HG03103 (cell line): ENCODE data around the gene RBM6.
"Not testable (repeated sequence)": the region's sequence is repeated elsewhere in the genome, so short reads cannot be mapped to it uniquely, and the experiment has no call there.

Source experiments
- ATAC-seq: cut with Tn5 transposase; IDR thresholded peaks from one replicate; pipeline ENCODE4 v1.9.1; 2021; ENCODE audit warnings: low read depth; ENCODE audit not compliant: unreplicated experiment

RBM6 gene

DNA sequence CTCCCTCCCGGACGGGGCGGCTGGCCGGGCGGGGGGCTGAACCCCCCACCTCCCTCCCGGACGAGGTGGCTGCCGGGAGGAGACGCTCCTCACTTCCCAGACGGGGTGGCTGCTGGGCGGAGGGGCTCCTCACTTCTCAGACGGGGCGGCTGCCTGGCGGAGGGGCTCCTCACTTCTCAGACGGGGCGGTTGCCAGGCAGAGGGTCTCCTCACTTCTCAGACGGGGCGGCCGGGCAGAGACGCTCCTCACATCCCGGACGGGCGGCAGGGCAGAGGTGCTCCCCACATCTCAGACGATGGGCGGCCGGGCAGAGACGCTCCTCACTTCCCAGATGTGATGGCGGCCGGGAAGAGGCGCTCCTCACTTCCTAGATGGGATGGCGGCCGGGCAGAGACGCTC, 145.0 kb downstream of the RBM6 start:
- ATAC-seq = not testable (repeated sequence)

DNA sequence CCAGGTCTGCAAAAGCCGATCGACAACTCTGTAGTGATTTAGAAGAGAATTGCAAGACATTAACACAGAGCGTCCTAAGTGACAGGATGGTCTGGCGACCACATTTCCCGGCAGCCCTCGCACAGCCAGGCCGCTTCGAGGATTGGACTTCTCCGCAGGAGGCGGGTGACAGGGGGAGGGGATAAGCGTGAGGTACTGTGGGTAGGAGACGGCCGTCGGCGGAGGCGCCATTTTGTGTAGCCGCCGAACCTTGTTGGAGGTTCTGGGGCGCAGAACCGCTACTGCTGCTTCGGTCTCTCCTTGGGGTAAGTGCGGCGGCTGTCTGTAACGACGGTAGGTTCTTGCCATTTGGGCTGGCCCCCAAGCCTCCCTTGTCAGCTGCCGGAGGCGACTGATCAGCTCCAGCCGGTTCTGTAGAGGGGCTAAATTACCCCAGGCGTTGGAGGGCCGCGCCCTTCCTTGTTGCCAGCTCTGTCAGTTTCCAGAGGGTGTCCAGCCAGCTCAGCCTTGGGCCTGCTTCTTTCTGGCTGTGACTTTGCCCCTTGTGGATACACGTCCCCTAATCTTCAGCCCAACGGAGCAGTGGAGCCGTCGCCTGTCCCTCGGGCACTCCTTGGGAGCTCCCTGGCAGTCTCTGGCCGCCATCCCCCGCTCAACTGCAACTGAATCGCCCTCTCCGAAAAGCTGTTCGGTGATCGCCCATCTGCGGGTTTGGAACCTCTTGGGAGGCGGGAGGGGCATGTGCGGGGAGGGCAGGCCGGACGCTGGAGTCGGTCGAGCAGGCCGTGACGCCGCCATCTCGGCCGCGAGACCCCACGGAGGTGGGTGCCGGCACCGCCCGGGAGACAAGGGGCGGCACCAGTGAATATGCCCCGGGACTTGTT, 149.0 kb downstream of the RBM6 start, which contains the start of gene RBM5:
RBM5 (plus strand) TSS at position 195 of the 884 bp plus-strand sequence. CDS start 1,516 bp downstream, outside the sequence.
- ATAC-seq = peak; percentile 93

DNA sequence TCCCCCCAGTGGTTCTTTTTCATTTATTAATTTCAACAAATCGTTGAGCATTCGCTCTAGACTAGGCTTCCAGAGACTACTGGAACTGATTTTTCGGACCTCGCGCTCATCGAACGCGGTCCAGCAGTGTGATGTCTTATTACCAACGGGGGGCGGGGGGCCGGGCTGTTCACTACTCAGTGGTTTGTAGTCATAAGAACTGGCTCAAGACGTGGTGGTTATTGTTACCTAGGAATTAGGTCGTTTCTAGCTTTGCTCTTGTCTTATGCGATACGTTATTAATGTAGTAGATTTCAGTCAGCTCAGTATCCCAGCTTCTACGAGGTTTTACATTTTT, 149.6 kb downstream of the RBM6 start:
- no peak for ATAC-seq

DNA sequence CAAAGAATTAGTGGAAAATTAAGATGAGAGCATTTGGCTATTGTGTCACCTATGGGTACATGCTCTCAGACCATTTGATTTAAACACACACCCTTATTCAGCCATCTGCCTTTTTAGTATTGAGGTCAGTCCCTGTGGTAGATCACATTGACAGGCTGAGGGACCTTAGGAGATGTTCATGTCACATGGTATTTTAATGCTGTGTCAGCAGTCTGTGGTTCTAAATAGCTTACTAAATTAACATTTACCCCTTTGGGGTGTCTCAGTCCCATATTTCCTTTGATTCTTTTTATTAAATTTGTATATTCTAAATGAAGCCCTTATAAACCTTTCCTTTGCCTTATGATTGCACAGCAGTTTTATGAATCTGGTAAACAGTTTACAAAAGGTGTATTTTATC, 151.0 kb downstream of the RBM6 start:
- ATAC-seq = no peak

DNA sequence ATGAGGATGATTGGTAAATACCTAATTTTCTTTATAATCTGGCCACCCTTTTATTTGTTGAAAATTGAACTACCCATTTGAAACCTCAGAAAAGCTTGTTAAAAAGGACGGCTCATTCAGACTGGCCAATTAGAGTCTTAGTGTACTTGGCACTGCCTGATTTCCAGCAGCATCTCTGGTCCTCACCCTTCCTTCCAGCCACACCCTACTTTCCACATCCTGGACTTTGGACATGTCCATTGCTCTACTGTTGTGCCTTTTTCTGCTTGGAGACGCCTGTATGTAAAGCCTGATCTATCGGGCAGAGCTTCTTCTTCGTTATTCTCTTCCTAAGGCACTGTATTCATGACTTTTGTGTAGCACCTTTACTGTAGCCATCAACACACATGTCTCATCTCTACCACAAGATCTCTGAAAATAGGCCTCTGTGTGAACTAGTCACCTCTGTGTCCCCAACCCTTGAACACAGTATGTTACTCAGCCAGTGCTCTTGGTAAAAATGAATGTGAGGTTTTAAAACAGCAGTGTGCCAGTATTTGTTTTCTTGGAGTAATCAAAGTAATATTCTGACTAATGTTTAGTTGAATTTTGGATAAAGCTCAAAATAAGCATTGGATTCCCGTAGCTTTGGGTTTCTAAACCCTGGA, 155.5 kb downstream of the RBM6 start:
- ATAC-seq = no peak

DNA sequence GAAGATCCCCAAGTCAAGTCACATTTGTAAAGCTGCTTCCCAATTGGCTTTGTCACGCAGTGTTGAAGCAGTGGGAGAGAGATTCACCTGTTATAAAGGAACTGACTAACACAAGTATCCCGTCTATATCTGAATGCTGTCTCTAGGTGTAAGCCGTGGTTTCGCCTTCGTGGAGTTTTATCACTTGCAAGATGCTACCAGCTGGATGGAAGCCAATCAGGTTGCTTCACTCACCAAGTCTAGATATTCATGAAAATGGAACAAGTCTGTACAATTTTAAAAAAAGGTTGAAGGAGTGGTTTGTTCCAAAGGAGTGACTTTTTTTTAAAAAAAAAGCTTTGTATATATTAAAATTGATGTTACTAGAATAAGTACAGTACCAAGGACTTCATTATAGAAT, 160.4 kb downstream of the RBM6 start:
- no peak for ATAC-seq

DNA sequence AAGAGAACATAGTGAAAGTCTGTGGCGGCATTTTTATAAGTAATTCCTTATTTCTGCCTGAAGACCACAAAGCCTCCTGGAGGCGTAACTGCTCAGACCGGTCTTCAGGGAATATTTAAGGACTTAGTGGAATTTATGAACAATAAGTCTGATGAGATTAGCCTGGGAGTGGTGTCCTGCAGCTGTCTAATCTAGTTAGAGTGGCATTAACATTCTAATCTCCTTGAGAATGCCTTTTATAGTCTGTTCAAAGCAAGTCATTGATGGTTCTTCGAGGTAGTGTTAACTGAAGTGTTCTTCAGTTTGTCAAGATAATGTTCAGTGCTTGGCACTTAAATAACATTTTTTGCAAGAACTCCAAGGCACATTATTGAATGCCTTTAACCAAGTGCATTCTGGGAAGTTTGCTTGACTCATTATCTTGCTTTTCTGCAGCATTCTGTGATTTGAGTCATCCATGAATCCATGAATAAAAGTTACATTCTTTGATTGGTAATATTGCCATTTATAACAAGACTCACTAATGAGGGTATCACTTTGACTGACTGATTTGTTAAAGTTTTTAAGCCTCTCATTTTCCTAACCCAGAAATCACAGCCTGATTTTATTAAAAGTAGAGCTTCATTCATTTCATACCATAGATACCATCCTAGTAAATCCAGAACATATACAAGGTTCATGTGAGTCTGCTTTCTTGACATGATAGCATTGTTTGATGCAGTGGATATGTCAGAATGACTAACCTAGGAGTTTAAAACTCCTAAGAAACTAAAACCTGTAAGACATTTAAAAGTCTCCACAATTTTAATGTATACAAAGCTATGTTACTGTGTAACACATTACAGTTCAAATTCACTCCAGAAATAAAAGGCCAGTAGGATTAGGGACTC, 161.3 kb downstream of the RBM6 start:
- ATAC-seq = no peak

DNA sequence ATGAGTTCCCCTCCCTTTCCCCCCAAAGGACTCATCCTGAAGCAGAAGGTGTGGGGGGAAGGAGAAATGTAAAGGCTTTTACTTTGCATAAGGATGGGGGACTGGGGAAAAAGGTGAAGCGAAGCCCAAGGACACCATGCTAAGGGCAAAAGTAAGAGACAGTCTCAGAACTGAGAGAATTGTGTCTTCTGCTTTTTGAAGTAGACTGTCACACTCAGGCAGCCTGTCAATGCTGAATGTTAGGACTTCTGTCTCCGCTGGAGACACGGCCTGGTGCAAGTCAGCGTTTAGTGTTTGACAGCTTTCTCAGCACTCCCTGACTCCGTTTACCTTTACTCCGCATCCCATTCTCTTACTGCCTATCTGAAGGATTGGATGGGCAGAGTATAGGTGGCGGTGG, 162.6 kb downstream of the RBM6 start:
- ATAC-seq = no peak

DNA sequence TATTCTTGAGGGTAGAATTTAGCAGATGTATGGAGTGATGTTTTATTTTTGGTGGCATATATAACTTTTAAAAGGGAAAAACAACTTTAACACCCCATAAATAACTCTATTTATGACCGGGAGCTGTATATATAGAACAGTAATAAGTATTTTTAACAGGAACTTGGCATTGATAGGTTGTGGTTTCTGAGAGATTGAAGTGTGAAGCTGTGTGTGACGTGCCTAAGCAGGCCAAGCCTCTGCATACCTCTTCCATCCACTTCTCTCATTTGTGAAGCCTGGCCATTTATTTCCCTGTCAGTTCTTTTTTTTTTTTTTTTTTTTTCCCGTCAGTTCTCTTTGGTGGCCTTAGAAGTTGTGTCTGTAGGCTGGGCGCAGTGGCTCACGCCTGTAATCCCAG, 171.8 kb downstream of the RBM6 start:
- no peak for ATAC-seq

DNA sequence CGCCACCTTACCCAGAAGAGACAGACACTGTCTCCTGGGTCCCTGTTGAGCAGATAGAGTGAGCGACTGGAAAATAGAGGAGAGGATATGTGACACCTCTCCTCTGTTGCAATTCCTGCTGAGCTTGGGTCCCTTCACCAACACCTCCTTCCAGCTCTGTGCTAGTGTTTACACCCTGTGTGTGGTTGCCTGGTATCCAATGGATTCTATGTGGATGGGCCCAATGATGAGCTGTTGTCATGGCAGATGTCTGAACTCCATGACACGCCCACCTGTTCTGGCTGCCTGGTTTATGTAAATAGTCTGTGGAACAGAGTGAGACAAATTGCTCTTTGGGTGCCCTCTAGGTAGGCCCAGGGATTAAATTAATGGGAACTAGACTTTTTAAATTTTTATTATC, 172.5 kb downstream of the RBM6 start:
- no peak for ATAC-seq

DNA sequence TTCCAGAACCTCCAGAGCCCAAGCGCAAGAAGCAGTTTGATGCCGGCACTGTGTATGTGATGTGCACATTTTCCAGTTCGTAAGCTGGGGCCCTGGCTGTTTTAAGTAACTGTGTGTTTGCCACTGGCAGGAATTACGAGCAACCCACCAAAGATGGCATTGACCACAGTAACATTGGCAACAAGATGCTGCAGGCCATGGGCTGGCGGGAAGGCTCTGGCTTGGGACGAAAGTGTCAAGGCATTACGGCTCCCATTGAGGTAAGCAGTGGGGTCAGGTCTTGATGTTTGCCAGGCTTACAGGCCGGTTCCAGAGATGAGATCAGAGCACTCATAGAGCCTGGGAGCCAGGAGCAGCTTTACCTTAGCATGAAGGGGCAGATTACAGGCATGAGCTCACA, 177.2 kb downstream of the RBM6 start:
- no peak for ATAC-seq

DNA sequence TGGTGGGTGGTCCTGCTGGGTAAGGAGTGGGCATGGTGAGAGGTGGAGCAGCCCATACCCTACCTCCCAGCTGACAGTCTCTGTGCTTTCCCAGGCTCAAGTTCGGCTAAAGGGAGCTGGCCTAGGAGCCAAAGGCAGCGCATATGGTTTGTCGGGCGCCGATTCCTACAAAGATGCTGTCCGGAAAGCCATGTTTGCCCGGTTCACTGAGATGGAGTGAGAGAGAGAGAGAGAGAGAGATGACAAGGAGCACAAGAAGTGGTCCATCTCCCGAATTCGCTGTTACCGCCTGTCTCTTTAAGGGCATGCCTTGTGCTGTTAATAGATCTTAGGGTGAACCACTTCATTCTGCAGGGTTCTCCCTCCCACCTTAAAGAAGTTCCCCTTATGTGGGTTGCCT, 178.3 kb downstream of the RBM6 start:
- no peak for ATAC-seq

DNA sequence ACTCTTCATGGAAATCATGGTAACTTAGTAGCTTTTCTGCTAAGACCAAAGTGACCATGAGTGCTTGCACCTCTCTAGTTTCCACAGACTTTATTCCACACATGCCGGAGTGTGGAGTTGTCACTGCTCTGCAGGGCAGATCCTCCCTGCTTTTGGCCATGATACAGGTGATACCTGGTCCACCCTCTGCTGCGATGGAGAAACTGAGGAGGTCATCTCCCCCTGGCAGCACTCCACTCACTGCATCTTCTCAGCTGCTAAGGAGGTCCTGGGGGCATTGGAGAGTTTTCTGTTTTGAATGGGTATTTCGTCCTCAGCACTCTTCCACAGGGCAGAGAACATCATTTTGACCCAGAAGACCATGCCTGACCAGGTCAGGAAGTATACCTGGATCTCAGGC, 179.8 kb downstream of the RBM6 start:
- no peak for ATAC-seq

DNA sequence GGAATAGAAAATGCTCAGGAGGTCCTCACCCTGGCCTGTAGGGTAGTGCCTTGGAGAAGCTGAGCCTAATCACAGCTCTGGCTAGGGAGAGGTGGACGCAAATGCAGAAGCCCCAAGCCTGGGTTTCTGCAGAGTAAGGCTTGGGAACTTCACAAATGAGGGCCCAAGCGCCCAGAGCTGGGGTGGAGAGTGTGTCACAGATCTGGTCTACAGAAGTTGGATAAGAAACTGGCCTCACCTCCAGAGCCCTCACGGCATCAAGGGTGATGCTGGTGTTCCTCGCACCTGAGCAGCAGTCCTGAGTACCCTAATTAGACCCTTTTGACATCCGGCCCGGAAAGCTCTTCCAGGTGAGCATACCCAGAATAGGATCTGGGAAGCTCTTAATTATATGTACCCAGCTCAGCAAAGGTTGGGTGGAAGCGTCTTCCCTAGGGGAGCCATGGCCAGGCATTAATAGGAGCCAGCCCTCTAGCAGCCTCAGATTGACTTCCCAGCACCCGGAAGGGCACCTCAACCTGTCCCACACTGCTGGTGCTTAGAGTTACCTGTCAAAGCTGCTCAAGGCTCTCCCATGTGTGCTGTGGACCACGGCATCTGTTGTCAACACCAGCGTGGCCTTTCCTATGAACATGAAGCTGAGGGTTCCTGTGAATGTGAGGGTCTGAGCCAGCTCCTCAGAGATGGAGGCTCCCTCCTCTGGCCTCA, 180.6 kb downstream of the RBM6 start:
- no peak for ATAC-seq

DNA sequence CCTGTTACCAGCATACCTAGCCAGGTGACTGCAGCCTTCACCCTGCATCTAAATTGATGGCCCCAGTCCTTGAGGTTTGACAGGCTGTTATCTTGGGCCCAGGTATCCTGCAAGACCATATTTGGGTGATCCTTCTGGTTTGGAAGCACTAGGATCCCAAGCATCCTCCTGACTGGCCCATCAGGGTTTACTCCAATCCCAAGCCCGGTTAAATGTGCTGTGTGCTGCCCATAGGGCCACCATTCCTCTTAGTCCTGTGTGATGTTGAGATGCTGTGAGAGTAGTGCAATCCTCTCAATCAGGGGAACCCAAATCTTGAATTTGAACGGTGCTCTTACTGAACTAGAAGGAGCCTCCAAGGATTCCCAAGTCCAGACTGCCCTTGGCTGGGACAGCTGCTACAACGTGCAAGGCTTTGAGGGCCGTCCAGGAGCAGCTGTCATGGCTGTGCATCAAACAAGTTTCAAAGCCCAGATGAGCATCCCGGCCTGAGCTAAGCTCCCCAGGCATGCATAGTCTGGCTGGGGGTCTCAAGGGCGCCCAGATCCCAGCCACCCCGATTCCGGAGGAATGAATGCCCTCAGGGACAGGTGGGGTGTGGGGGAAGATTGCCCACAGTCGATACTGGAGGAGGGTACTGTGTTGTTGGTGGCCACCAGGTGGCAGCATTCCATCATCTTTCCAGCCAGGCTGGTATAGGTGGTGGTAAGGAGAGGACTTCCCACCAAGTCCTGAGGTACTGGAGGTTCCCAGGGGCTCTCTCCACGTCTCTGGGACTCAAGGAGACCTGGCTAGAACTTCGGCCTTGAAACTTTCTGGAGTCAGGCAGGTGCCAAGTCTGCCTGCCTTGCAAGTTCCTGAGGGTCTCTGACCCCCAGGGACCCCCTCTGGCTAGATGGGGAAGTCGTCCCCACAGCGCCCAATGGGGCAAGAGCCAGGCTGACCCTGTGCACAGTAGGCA, 181.4 kb downstream of the RBM6 start:
- no peak for ATAC-seq

DNA sequence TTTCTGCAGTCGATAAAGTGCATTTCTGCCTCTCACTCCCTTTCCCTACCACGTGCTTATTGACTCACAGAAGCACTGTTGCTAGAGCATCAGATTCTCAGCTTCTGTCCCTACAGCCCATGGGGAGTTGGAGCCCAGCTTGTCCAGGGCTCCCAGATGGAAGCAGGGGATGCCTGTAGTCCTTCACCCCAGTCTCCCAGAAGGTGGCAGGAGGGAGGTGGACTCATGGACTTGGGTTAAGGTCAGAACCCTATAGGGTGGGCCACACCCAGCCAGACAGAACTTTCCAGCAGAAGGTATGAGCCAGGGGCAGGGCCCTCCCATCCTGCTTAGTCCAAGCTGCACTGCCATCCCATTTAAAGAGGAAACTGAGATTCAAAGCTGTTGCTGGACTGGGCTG, 182.1 kb downstream of the RBM6 start:
- no peak for ATAC-seq

DNA sequence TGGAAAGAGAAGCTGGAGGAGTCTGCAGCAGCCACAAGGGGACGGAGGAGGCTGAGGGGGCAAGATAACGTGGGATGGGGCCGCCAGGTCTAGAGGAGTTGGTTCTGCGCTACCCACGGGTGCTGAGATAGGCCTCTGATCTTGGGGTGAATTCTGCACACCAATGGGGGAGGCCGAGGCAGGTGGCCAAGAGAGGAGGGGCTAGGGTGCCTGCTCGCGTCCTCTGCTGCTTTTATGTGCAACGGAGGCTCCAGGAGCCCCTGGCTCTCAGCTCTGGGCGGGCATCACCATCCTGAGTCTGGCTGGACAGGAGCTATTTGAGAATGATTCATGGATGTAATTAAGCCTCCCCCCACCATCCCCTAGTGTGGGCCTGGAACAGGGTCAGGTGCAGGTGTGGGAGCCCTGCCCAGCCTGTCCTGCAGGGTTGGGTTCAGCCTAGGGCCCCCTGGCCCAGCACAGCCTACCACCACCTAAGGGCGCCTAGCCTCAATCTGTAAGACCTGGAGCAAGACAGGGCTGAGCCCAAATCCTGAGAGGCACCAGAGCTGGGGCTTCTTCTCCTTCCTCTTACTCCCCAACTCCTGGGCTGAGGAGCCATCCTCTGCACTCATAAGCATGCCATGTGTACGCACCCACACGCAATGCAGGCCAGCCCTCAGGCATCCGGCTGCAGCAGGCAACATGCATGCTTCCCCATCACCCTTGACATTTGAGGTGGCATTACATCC, 182.9 kb downstream of the RBM6 start:
- no peak for ATAC-seq

DNA sequence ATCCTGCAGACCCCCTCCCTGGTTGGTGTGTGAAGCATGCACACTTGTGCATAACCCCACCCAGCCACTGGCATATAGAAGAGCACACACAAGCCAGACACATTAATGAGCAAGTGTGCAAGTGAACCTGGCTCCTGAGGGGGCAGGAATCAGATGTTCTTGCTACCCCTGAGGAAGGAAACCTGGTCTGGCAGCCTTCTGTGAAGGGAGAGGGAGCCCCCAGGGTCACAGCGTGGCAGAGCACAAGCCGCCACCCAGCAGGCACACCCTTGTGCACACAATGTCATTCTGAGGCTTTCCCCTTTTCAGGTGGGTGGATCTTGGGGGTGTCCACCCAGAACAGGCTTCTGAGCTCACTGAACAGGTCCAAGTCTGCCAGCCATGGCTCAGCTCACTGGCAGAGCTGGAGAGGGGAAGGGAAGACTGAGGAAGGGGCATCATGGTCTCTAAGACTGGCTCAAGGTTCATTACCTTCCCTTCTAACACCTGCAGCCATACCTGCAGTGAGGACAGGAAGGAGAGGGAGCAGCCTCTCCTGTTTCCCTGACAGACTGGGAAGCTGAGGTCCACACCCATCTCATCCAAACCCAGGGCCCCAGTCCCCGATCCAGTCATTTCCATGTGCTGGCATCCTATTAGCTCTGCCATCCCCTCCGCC, 183.6 kb downstream of the RBM6 start:
- no peak for ATAC-seq
